Measurements from ENCODE around the gene SNX25. TPM values are rescaled to one million over a fixed set of nuclear protein-coding genes. Genes with fewer than 3 reads are reported as not detected.
A peak's percentile ranks its signal among the peaks of the same experiment; 100 is the strongest.

SNX25 gene
- polyA plus RNA-seq (2012; ENCODE audit: low read depth, missing spikeins) = 63.7 TPM

DNA sequence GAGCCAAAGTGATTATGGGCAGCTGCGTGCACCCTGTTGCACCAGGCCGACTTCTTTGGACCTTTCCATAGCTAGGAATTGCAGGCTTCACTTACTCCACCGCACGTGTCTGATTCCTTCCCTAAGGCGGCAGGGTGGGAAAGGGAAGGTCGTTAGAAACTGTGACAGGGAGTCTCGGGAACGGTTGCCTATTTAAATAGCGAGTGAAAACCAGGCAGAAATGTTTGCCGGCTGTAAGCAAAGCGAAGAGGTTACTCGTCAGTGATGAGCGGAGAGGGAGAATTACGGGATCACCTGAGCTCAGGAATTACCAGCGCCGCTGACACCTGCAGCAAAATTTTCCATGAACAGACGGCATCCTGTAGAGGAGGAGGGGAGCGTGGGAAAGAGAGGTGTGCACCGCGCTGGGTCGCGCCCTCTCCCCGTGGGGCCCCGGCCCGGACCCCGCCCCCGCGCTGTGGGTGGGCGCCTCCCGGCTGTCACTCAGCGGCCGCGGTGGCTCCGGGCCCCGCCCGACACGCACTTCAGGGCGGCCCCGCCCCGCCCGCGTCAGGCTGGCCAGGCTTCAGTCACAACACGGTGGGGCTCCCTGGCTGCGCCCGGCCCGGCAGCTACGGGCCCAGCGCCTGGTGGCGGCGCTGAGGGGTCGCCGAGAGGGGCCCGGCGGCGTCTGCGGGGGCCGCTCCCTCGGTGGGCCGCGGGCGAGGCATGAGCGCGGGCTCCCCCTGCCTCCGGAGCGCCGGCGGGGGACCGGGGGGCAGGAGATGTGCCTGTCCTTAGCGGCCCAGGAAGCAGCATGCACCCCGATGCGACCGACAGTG lies at the start of gene SNX25:
SNX25 (plus strand) TSS at position 568 of the 821 bp plus-strand sequence; CDS start at position 797, 229 bp downstream.
- FAIRE-seq = peak; percentile 95
- DNase-seq (ENCODE audit: insufficient read length, low spot score) = peak; percentile 73
- TF ChIP-seq POLR2AphosphoS5 (IDR thresholded peaks at IDR 0.05; ENCODE audit: low read depth, low read length) = no peak
- TF ChIP-seq SPI1 (IDR thresholded peaks at IDR 0.05; ENCODE audit: low read depth, low read length) = 0 out of 2 replicates have a peak, but pooled peaks have one; percentile 8
- TF ChIP-seq POU2F2 (IDR thresholded peaks at IDR 0.05; ENCODE audit: low read depth, low read length) = no peak
- no peak for TF ChIP-seq PAX5 (IDR thresholded peaks at IDR 0.05; ENCODE audit: insufficient read depth, low read length, severe bottlenecking)
- TF ChIP-seq POLR2A (IDR thresholded peaks at IDR 0.05; ENCODE audit: low read depth, low read length) = 0 out of 2 replicates have a peak, but pooled peaks have one; percentile 28
- peak; percentile 65 for TF ChIP-seq TAF1 (IDR thresholded peaks at IDR 0.05; ENCODE audit: low read depth, low read length)

DNA sequence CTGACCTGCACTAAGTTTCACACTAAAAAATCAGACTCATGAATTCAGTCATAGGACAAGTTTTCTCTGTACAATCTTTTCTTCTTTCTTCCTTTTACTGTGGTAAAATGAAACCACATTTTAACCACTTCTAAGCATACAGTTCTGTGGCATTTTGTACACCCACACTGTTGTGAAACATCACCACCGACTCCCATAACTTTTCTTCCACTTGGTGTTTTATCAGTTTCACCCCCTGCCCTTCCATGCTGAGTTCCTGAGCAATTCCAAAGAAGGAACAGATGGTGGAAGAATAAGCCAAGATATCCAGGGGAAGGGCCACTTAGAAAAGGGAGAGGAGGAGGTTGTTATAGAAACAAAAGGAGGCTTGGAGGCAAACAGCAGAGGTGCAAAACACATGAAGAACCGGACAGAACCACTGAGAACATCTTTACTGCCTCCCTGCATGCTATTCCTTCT lies 43.8 kb upstream of the SNX25 start:
- peak; percentile 91 for FAIRE-seq

DNA sequence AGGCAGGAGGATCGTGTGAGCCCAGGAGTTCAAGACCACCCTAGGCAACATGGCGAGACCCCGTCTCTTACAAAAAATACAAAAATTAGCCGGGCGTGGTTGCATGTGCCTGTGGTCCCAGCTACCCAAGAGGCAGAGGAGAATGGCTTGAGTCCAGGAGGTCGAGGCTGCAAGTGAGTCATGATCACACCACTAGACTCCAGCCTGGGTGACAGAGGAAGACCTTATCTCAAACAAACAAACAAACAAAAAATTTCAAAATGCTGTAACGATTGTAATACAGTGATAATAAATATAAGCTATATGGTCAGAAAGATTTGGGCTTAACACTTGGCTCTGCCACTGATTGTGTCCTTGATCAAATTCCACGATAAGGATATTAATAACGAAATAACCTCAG lies 42.2 kb upstream of the SNX25 start:
- no peak for TF ChIP-seq TAF1 (IDR thresholded peaks at IDR 0.05; ENCODE audit: low read depth, low read length)
- no peak for TF ChIP-seq POU2F2 (IDR thresholded peaks at IDR 0.05; ENCODE audit: low read depth, low read length)
- TF ChIP-seq POLR2AphosphoS5 (IDR thresholded peaks at IDR 0.05; ENCODE audit: low read depth, low read length) = no peak
- TF ChIP-seq PAX5 (IDR thresholded peaks at IDR 0.05; ENCODE audit: insufficient read depth, low read length, severe bottlenecking) = no peak
- TF ChIP-seq SPI1 (IDR thresholded peaks at IDR 0.05; ENCODE audit: low read depth, low read length) = no peak
- TF ChIP-seq POLR2A (IDR thresholded peaks at IDR 0.05; ENCODE audit: low read depth, low read length) = no peak
- DNase-seq (ENCODE audit: insufficient read length, low spot score) (no peak), FAIRE-seq (no peak)

More for the DNA sequence above, 43.8 kb upstream of the SNX25 start:
- TF ChIP-seq TAF1 (IDR thresholded peaks at IDR 0.05; ENCODE audit: low read depth, low read length) (no peak), PAX5 (IDR thresholded peaks at IDR 0.05; ENCODE audit: insufficient read depth, low read length, severe bottlenecking) (no peak), SPI1 (IDR thresholded peaks at IDR 0.05; ENCODE audit: low read depth, low read length) (no peak), POLR2AphosphoS5 (IDR thresholded peaks at IDR 0.05; ENCODE audit: low read depth, low read length) (no peak), POLR2A (IDR thresholded peaks at IDR 0.05; ENCODE audit: low read depth, low read length) (no peak), POU2F2 (IDR thresholded peaks at IDR 0.05; ENCODE audit: low read depth, low read length) (no peak)
- DNase-seq (ENCODE audit: insufficient read length, low spot score) = no peak

GRCh38 chr4:185171373-185172071 lies 37.9 kb upstream of the SNX25 start:
- TF ChIP-seq SPI1 (IDR thresholded peaks at IDR 0.05; ENCODE audit: low read depth, low read length) (peak; percentile 67), POLR2AphosphoS5 (IDR thresholded peaks at IDR 0.05; ENCODE audit: low read depth, low read length) (no peak), POLR2A (IDR thresholded peaks at IDR 0.05; ENCODE audit: low read depth, low read length) (no peak), POU2F2 (IDR thresholded peaks at IDR 0.05; ENCODE audit: low read depth, low read length) (no peak)
- DNase-seq (ENCODE audit: insufficient read length, low spot score) = no peak
- FAIRE-seq = peak; percentile 76

DNA sequence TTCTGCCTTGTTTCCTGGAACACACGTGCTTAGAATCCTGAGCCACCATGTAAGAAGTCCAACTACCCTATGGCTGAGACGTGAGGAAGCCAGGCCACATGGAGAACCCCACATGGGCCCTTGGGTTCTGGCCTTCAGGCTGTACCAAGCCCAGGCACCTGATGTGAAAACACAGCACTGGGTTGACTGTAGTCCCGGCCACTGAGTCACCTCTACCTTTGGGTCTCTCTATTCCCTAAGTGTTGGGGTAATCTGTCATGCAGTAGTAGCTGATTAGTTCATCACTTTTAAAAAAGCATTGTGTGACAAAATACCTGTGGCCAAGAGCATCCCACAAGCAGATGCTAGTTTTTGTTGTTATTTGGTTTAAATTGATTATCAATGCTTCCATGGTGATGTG lies 29.9 kb upstream of the SNX25 start:
- no peak for DNase-seq (ENCODE audit: insufficient read length, low spot score)
- TF ChIP-seq PAX5 (IDR thresholded peaks at IDR 0.05; ENCODE audit: insufficient read depth, low read length, severe bottlenecking) (no peak), SPI1 (IDR thresholded peaks at IDR 0.05; ENCODE audit: low read depth, low read length) (no peak), POLR2A (IDR thresholded peaks at IDR 0.05; ENCODE audit: low read depth, low read length) (no peak), TAF1 (IDR thresholded peaks at IDR 0.05; ENCODE audit: low read depth, low read length) (no peak), POLR2AphosphoS5 (IDR thresholded peaks at IDR 0.05; ENCODE audit: low read depth, low read length) (no peak), POU2F2 (IDR thresholded peaks at IDR 0.05; ENCODE audit: low read depth, low read length) (no peak)
- no peak for FAIRE-seq

DNA sequence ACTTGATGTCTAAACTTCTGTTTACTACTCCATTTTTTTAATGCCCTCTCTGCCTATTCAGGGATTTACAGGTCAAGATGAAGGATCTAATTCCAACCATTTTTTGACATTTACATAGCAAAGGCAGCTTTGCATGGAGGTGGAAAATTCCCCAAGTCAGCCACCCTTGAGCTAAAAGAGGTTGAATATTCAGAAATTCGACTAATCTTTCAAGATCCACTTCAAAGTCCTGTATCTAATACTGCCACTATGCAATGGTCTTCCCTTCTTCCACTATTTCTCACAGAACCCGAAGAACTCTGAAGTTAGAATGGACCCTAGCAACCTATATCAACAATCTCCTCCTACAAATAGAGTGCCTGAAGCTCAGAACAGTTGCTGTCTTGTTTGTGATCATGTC lies 27.2 kb upstream of the SNX25 start:
- TF ChIP-seq PAX5 (IDR thresholded peaks at IDR 0.05; ENCODE audit: insufficient read depth, low read length, severe bottlenecking) = no peak
- no peak for TF ChIP-seq TAF1 (IDR thresholded peaks at IDR 0.05; ENCODE audit: low read depth, low read length)
- TF ChIP-seq POU2F2 (IDR thresholded peaks at IDR 0.05; ENCODE audit: low read depth, low read length) = no peak
- no peak for TF ChIP-seq POLR2A (IDR thresholded peaks at IDR 0.05; ENCODE audit: low read depth, low read length)
- no peak for TF ChIP-seq POLR2AphosphoS5 (IDR thresholded peaks at IDR 0.05; ENCODE audit: low read depth, low read length)
- no peak for TF ChIP-seq SPI1 (IDR thresholded peaks at IDR 0.05; ENCODE audit: low read depth, low read length)
- FAIRE-seq = no peak
- DNase-seq (ENCODE audit: insufficient read length, low spot score) = no peak

GRCh38 chr4:185183622-185184281 lies 25.6 kb upstream of the SNX25 start:
- no peak for DNase-seq (ENCODE audit: insufficient read length, low spot score)
- FAIRE-seq = peak; percentile 40
- TF ChIP-seq SPI1 (IDR thresholded peaks at IDR 0.05; ENCODE audit: low read depth, low read length) (no peak), POLR2AphosphoS5 (IDR thresholded peaks at IDR 0.05; ENCODE audit: low read depth, low read length) (no peak), POLR2A (IDR thresholded peaks at IDR 0.05; ENCODE audit: low read depth, low read length) (no peak), POU2F2 (IDR thresholded peaks at IDR 0.05; ENCODE audit: low read depth, low read length) (no peak), TAF1 (IDR thresholded peaks at IDR 0.05; ENCODE audit: low read depth, low read length) (no peak), PAX5 (IDR thresholded peaks at IDR 0.05; ENCODE audit: insufficient read depth, low read length, severe bottlenecking) (no peak)

DNA sequence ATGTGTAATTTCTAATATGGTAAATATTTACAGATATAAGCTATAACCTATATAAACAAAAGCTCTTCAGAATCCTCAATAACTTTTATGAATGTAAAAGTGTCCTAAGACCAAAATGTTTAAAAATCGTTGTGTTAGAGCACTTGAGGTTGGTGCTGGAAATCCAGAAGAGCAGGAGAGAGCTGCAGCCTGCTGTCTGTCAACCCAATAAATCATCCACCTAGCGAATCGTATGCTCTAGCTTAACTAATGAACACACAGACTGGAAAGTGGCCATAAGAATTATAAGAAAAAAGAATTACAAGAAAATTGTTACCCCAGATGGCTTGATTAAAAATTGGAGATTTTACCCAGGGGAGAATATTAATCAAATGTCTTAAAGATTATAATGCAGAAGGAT lies 22.6 kb upstream of the SNX25 start:
- FAIRE-seq (no peak), DNase-seq (ENCODE audit: insufficient read length, low spot score) (no peak)
- TF ChIP-seq POLR2AphosphoS5 (IDR thresholded peaks at IDR 0.05; ENCODE audit: low read depth, low read length) = no peak
- no peak for TF ChIP-seq TAF1 (IDR thresholded peaks at IDR 0.05; ENCODE audit: low read depth, low read length)
